BE2C (cell line): Measurements from ENCODE around the gene MCU.

Experiments used
- DNase-seq: peaks from one replicate; pipeline ENCODE4 v3.0.0-alpha.2; 2020
- H3K27me3 ChIP-seq: fragments of 250-450 bp; sonication (Bioruptor Pico); 2 replicates; pipeline ENCODE4 v1.5.1; 2020; ENCODE audit warnings: mild to moderate bottlenecking
- H3K36me3 ChIP-seq: fragments of 250-450 bp; sonication (Bioruptor Pico); 2 replicates; pipeline ENCODE4 v1.5.1; 2020; ENCODE audit warnings: mild to moderate bottlenecking
- H3K4me1 ChIP-seq: fragments of 250-450 bp; sonication (Bioruptor Pico); 2 replicates; pipeline ENCODE4 v1.5.1; 2020
- H3K4me3 ChIP-seq: 2 replicates; pipeline ENCODE4 v1.5.1; 2011; ENCODE audit warnings: low read depth, low read length
- H3K9me3 ChIP-seq: fragments of 250-450 bp; sonication (Bioruptor Pico); 2 replicates; pipeline ENCODE4 v1.5.1; 2020
- CTCF ChIP-seq: IDR thresholded peaks from 2 replicates; pipeline ENCODE4 v1.5.1; 2012; ENCODE audit warnings: mild to moderate bottlenecking, low read depth, low read length

The MCU gene

GRCh38 chr10:72847681-72848080, 155.7 kb downstream of the MCU start:
- Histone ChIP-seq H3K4me3 (no peak overlapping the region), H3K4me1 (no peaks in the 10 kb centered on the region), H3K36me3 (no peaks in the 10 kb centered on the region), H3K27me3 (no peaks in the 10 kb centered on the region), H3K9me3 (no peaks in the 10 kb centered on the region)
- DNase-seq, result no peak
- TF ChIP-seq CTCF, result no peak

DNA sequence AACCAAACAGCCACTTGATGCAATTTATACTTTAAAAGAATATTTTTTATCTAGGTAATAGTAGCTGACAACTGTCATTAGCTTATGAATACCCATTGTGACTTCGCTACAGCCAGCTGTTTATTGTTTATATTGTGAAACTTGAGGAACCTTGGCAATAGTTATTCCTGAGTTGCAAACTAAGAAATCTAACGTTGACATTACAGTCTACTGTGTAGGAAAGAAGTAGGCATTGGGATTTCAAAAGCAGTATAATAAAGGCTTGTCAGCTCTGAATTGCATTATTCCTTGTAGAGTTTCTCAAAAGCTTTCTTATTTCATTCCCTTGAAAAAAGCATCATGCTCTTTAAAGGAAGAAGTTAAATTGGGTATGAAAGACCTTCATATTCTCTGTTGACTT, 158.9 kb downstream of the MCU start:
- H3K36me3 ChIP-seq, result no peaks in the 10 kb centered on the region
- H3K4me1 ChIP-seq, result no peaks in the 10 kb centered on the region
- no peak for TF ChIP-seq CTCF
- H3K4me3 ChIP-seq, result no peak overlapping the region
- no peaks in the 10 kb centered on the region for H3K27me3 ChIP-seq
- DNase-seq, result no peak
- H3K9me3 ChIP-seq, result no peaks in the 10 kb centered on the region

DNA sequence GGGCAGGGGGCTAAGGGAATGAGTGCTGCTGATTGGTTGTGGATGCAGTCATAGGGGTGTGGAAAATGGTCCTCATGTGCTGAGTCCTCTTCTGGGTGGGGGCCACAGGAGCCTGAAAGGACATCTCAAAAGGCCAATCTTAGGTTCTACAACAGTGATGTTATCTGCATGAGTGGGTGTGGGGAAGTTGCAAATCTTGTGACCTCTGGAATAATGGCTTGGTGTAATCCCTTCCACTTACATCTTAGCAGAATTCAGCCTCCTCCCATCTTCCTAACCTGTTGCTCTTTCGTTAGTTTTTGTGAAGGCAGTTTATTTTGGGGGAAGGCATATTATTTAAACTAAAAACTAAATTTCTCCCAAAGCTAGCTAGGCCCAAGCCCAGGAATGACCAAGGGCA, 159.6 kb downstream of the MCU start:
- H3K4me3 ChIP-seq, result no peak overlapping the region
- H3K36me3 ChIP-seq, result no peaks in the 10 kb centered on the region
- H3K4me1 ChIP-seq, result no peaks in the 10 kb centered on the region
- no peaks in the 10 kb centered on the region for H3K9me3 ChIP-seq
- no peak for DNase-seq
- H3K27me3 ChIP-seq, result no peaks in the 10 kb centered on the region
- no peak for TF ChIP-seq CTCF

DNA sequence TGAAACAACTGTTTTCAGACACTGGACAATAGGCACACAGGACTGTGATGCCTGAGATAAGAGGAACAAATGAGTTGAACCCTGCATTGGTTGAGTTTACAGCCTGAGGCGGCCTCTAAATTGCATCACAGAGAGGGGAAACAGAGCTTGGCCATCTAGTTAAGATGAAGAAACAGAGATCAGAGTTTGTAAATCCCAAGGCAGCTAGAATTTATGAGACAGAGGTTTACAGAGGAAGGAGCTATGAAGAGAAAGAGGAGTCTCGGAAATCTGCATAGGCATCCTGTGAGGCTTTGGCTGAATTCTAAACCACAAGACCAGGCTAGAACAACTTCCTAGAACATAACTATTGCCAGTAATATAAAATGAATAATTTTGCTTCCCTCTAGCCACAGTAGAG, 160.6 kb downstream of the MCU start:
- Histone ChIP-seq H3K9me3 (no peaks in the 10 kb centered on the region), H3K27me3 (no peaks in the 10 kb centered on the region), H3K4me1 (no peaks in the 10 kb centered on the region), H3K36me3 (no peaks in the 10 kb centered on the region), H3K4me3 (no peak overlapping the region)
- TF ChIP-seq CTCF, result no peak
- DNase-seq, result no peak

GRCh38 chr10:72855129-72855528, 163.2 kb downstream of the MCU start:
- no peak for TF ChIP-seq CTCF
- H3K36me3 ChIP-seq, result no peaks in the 10 kb centered on the region
- no peak for DNase-seq
- H3K27me3 ChIP-seq, result no peaks in the 10 kb centered on the region
- no peaks in the 10 kb centered on the region for H3K9me3 ChIP-seq
- no peak overlapping the region for H3K4me3 ChIP-seq
- H3K4me1 ChIP-seq, result no peaks in the 10 kb centered on the region

DNA sequence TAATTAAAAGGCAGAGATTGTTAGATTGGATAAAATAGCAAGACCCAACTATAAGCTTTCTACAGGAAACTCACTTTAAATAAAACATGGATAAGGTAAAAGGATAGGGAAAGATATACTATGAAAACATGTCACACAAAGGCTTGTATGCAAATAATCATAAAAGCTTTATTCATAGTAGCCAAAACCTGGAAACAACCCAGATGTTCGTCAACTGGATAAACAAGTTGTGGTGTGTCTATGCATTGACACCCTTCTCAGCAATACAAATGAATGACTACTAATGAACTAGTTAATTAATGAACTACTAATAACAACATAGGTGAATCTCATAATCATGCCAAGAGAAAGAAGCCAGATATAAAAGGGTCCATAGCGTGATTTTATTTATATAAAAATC, 163.8 kb downstream of the MCU start:
- H3K27me3 ChIP-seq, result no peaks in the 10 kb centered on the region
- TF ChIP-seq CTCF, result no peak
- H3K4me1 ChIP-seq, result no peaks in the 10 kb centered on the region
- H3K36me3 ChIP-seq, result no peaks in the 10 kb centered on the region
- DNase-seq, result no peak
- no peaks in the 10 kb centered on the region for H3K9me3 ChIP-seq
- no peak overlapping the region for H3K4me3 ChIP-seq
